AG04449 (cell line): ENCODE data around the gene EGFLAM.
"Not testable (repeated sequence)": the region's sequence is repeated elsewhere in the genome, so short reads cannot be mapped to it uniquely, and the experiment has no call there.

Experiments used
- CTCF ChIA-PET: fragments of 350-600 bp; formaldehyde crosslinking; extraction: SDS; loops from one replicate; lab custom pipeline; 2021; ENCODE audit warnings: antibody characterized with exemption; lab: Yijun Ruan, JAX
- POLR2A ChIA-PET: fragments of 400-600, 350-600 bp; formaldehyde crosslinking; extraction: SDS; loops from one replicate; lab custom pipeline; 2020; ENCODE audit warnings: antibody characterized with exemption, inconsistent platforms; lab: Yijun Ruan, JAX
- DNase-seq: peaks from one replicate; pipeline ENCODE4 v3.0.0-alpha.2; 2010; ENCODE audit warnings: low read depth, low spot score
- H3K4me3 ChIP-seq: 2 replicates; pipeline ENCODE4 v1.5.1; 2011; ENCODE audit warnings: low read depth, mild to moderate bottlenecking, control low read depth, low read length
- TF ChIP-seq, protein P1 (sequence below): IDR thresholded peaks from one replicate; pipeline ENCODE4 v1.5.1; 2011; ENCODE audit warnings: mild to moderate bottlenecking, moderate library complexity, low read length, control low read depth, inconsistent platforms; ENCODE audit not compliant: insufficient read depth; ENCODE audit errors: missing control alignments

The EGFLAM gene

DNA sequence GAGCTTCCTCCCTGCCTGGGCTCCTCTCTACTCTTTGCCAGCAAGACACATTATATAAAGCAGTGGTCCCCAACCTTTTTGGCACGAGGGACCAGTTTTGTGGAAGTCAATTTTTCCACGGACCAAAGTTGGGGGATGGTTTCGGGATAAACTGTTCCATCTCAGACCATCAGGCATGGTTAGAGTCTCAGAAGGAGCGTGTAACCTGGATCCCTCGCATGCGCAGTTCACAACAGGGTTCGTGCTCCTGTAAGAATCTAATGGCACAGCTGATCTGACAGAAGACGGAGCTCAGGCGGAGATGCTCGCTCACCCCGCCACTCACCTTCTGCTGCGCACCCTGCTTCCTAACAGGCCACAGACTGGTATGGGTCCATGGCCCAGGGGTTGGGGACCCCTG is 155.3 kb downstream of the EGFLAM start:
- CTCF ChIA-PET, result interaction anchor here (1.0 to 1.6 kb wide), 4 partner anchors 11 to 32 kb away, joined by 3 to 5 read pairs (median 4); no protein-coding TSS in a partner anchor

GRCh38 chr5:38414348-38414747 is 156.0 kb downstream of the EGFLAM start:
- TF ChIP-seq, protein P1, sequence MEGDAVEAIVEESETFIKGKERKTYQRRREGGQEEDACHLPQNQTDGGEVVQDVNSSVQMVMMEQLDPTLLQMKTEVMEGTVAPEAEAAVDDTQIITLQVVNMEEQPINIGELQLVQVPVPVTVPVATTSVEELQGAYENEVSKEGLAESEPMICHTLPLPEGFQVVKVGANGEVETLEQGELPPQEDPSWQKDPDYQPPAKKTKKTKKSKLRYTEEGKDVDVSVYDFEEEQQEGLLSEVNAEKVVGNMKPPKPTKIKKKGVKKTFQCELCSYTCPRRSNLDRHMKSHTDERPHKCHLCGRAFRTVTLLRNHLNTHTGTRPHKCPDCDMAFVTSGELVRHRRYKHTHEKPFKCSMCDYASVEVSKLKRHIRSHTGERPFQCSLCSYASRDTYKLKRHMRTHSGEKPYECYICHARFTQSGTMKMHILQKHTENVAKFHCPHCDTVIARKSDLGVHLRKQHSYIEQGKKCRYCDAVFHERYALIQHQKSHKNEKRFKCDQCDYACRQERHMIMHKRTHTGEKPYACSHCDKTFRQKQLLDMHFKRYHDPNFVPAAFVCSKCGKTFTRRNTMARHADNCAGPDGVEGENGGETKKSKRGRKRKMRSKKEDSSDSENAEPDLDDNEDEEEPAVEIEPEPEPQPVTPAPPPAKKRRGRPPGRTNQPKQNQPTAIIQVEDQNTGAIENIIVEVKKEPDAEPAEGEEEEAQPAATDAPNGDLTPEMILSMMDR, result no peak
- CTCF ChIA-PET, result interaction anchor here (0.8 to 4.0 kb wide), 5 partner anchors 14 to 205 kb away, joined by 3 to 19 read pairs (median 3); no protein-coding TSS in a partner anchor
- no peak for DNase-seq
- H3K4me3 ChIP-seq, result no peak overlapping the region
- POLR2A ChIA-PET, result interaction anchor here (0.9 to 1.1 kb wide), 2 partner anchors 50 to 395 kb away, joined by 3 read pairs; no protein-coding TSS in a partner anchor

More for the DNA sequence above, 155.3 kb downstream of the EGFLAM start:
- POLR2A ChIA-PET, result interaction anchor here (0.9 to 1.1 kb wide), 2 partner anchors 51 to 396 kb away, joined by 3 read pairs; no protein-coding TSS in a partner anchor
- H3K4me3 ChIP-seq, result no peak overlapping the region
- TF ChIP-seq, protein P1, result no peak
- no peak for DNase-seq

GRCh38 chr5:38415772-38416171 is 157.4 kb downstream of the EGFLAM start:
- DNase-seq, H3K4me3 ChIP-seq, POLR2A ChIA-PET: not testable (repeated sequence)
- CTCF ChIA-PET, result interaction anchor here (0.9 to 12.3 kb wide), 5 partner anchors 26 to 392 kb away, joined by 3 to 165 read pairs (median 19); no protein-coding TSS in a partner anchor

DNA sequence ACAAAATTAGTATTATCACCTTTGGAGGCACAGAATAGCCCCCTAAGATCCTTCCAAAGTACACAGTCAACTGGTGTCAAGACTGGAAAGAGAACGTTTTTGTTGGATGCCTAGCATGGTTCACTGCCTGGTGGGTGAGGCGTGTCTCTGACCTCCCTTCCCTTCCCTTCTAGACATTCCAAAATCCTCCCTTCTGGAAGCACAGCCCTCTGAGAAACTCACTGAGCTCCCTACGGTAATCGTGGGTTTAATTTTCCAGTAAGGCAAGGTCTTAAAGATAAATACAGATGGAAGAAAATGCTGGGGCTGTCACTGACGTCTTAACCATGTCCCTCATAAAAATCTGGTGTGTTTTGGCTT is 159.3 kb downstream of the EGFLAM start:
- POLR2A ChIA-PET, result no interaction called here

DNA sequence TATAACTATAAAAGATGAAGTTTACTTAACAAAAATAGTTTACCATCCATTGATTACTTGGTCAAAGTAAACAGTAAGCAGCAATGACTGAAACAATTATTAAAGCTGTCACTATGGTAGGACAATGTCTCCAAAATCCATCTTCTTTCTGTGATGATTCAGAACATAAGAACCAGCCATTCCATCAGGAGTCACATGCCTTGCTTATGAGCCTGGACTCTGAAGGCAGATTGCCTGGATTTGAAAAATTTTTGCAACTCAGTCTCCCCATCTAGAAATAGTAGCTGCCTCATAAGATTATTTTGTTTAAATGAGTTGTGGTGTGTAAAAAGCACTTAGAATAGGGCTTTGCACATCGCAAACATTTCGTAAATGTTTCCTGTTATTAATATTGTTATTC is 161.9 kb downstream of the EGFLAM start:
- POLR2A ChIA-PET, result interaction anchor here (0.6 kb wide), 1 partner anchor 13 kb away, joined by 4 read pairs; no protein-coding TSS in a partner anchor
- CTCF ChIA-PET, result interaction anchor here (0.6 to 12.3 kb wide), 37 partner anchors 9 to 410 kb away, joined by 3 to 165 read pairs (median 4); no protein-coding TSS in a partner anchor

More for the DNA sequence above, 159.3 kb downstream of the EGFLAM start:
- H3K4me3 ChIP-seq, result no peak overlapping the region
- CTCF ChIA-PET, result interaction anchor here (1.2 to 12.3 kb wide), 5 partner anchors 9 to 390 kb away, joined by 4 to 165 read pairs (median 19); no protein-coding TSS in a partner anchor
- DNase-seq, result no peak
- TF ChIP-seq, protein P1, result no peak

GRCh38 chr5:38420691-38421390 is 162.5 kb downstream of the EGFLAM start:
- ChIA-PET POLR2A (interaction anchor here (0.6 kb wide), 1 partner anchor 13 kb away, joined by 4 read pairs; no protein-coding TSS in a partner anchor), CTCF (interaction anchor here (0.6 to 12.3 kb wide), 39 partner anchors 10 to 415 kb away, joined by 3 to 165 read pairs (median 4); no protein-coding TSS in a partner anchor)
- TF ChIP-seq, protein P1, result peak; percentile 78
- H3K4me3 ChIP-seq, result no peak overlapping the region
- no peak for DNase-seq

More for the DNA sequence above, 161.9 kb downstream of the EGFLAM start:
- TF ChIP-seq, protein P1, result no peak
- no peak overlapping the region for H3K4me3 ChIP-seq
- DNase-seq, result no peak
